Kidney epithelial cell (primary cell): Measurements from ENCODE around the gene PSMB7. TPM values are rescaled to one million over a fixed set of nuclear protein-coding genes. Genes with fewer than 3 reads are reported as not detected.

ENCODE experiments used
- DNase-seq: peaks from one replicate; pipeline ENCODE4 v3.0.0-alpha.2; 2010; ENCODE audit warnings: low read depth
- H3K27me3 ChIP-seq: 2 replicates; pipeline ENCODE4 v1.6.0; 2011; ENCODE audit warnings: low read length; ENCODE audit not compliant: control insufficient read depth, insufficient read depth
- H3K36me3 ChIP-seq: 2 replicates; pipeline ENCODE4 v1.5.1; 2011; ENCODE audit warnings: low read length; ENCODE audit not compliant: control insufficient read depth, insufficient read depth
- H3K4me3 ChIP-seq: 2 replicates; pipeline ENCODE4 v1.5.1; 2011; ENCODE audit warnings: low read depth, mild to moderate bottlenecking, control low read depth, low read length
- CTCF ChIP-seq: IDR thresholded peaks from 2 replicates; pipeline ENCODE4 v1.5.1; 2011; ENCODE audit warnings: mild to moderate bottlenecking, moderate library complexity, low read length, control low read depth, inconsistent platforms; ENCODE audit not compliant: insufficient read depth, poor library complexity, severe bottlenecking
- total RNA-seq: library from RNA; depleted of rRNA; stranded (reverse); fragments of >200 nt; gene quantifications from 2 replicates; pipeline ENCODE4 v1.2.3, GENCODE V29; 2015

The PSMB7 gene
- total RNA-seq, 1 donor from 2014 or later, result 419 TPM

GRCh38 chr9:124388275-124389048, 26.8 kb downstream of the PSMB7 start:
- Histone ChIP-seq H3K36me3 (no peaks in the 10 kb centered on the region), H3K27me3 (no peaks in the 10 kb centered on the region), H3K4me3 (no peak overlapping the region)
- TF ChIP-seq CTCF, result no peak
- DNase-seq, result no peak

GRCh38 chr9:124386201-124386600, 29.0 kb downstream of the PSMB7 start:
- no peak for TF ChIP-seq CTCF
- Histone ChIP-seq H3K4me3 (no peak overlapping the region), H3K27me3 (no peaks in the 10 kb centered on the region), H3K36me3 (no peaks in the 10 kb centered on the region)
- no peak for DNase-seq

GRCh38 chr9:124385623-124386022, 29.6 kb downstream of the PSMB7 start:
- H3K4me3 ChIP-seq, result no peak overlapping the region
- TF ChIP-seq CTCF, result no peak
- no peaks in the 10 kb centered on the region for H3K27me3 ChIP-seq
- no peaks in the 10 kb centered on the region for H3K36me3 ChIP-seq
- no peak for DNase-seq

- Histone ChIP-seq H3K27me3 (no peaks in the 10 kb centered on the region), H3K4me3 (no peak overlapping the region), H3K36me3 (no peaks in the 10 kb centered on the region)
- no peak for DNase-seq
- TF ChIP-seq CTCF, result no peak
These were observed 30.4 kb downstream of the PSMB7 start for GRCh38 chr9:124384846-124385245.

- Histone ChIP-seq H3K36me3 (no peaks in the 10 kb centered on the region), H3K4me3 (no peak overlapping the region), H3K27me3 (no peaks in the 10 kb centered on the region)
- no peak for TF ChIP-seq CTCF
- no peak for DNase-seq
These were observed 31.0 kb downstream of the PSMB7 start for GRCh38 chr9:124384210-124384609.
